Measurements from ENCODE around the gene CAMTA1.

Gene CAMTA1

DNA sequence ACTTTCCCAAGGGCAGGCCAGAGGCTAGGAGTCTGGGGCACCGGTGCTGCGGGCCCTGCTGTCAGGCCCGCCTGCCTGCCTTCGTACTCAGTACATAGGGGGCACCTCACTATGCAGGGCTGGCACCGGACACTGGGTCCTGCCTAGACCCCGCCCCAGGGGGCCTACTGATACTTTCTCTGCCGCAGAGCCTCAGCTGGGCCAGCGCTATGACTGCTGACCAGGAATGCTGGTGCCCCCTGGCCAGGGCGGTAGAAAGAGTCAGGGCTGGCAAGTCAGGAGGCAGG, 857.1 kb downstream of the CAMTA1 start:
- DNase-seq: no peak

DNA sequence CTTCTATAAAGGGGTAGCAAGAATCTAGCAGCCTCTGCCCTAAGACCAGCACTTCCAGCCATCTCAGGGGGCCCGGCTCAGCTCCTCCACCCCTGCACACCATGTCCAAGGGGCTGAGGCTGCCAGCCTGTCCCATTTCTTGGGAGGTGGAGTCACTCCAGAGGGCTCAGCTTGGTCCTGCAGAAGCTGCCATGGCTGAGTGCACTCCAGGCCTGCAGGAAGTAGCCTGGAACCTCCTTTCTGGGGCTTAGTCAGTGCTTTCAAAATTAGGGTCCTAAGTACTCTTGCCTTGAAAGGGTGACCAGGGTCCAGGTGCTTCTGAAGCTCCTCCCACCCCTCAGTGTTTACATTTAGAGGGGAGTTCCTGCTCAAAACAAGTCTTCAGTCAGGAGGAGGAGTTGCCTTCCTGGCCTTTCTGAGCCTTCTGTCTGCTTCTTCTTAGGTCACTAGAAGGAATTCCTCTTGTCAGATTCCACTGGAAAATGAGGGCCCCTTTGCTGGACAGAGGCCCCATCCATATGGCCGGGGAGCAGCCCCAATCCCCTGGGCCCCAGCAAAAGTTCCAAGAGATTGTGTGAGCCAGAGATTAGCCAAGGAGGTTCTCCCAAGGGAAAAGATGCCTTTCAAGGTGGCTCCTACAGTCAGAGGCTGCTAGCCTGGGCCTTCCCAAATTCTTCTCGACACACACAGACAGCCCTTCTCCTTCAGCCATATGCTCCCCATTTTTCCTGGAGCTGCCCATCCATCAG, 857.7 kb downstream of the CAMTA1 start:
- no peak for DNase-seq

DNA sequence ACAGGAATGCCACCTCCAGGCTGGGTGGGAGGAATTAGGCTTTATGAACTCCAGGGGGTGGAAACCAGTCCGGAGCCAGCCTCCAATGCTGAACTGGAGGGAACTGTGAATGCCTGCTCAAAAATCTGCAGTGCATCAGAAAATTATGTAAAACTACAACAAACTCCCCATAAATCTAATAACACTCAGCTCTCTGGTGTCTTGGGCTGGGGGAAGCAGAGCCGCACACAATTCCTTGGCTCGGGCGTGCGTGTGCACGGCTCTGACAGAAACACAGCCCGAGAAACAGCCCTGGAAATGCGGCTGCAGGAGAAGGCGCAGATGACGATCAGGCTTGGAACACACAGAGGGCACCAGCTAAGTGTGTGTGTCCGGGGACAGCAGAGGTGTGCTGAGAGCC, 858.3 kb downstream of the CAMTA1 start:
- no peak for DNase-seq

DNA sequence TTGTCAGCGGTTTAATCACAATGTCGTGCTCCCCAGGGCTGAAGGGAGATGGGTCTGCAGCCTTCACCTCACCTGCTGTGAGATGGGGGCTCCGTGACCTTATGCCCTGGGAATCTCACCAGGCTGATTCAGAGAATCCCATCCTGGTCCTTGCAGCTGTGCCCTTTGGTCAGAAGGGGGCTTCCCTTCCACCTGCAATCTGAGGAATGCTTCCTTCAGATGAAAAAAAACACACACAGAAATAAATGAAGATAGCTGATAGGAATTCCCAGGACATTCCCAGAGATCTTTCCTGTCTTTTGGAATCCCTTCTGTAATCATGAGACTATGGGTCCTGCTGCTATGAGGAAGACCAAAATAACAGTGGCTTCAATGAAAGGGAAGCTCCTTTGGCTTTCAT, 858.8 kb downstream of the CAMTA1 start:
- no peak for DNase-seq

DNA sequence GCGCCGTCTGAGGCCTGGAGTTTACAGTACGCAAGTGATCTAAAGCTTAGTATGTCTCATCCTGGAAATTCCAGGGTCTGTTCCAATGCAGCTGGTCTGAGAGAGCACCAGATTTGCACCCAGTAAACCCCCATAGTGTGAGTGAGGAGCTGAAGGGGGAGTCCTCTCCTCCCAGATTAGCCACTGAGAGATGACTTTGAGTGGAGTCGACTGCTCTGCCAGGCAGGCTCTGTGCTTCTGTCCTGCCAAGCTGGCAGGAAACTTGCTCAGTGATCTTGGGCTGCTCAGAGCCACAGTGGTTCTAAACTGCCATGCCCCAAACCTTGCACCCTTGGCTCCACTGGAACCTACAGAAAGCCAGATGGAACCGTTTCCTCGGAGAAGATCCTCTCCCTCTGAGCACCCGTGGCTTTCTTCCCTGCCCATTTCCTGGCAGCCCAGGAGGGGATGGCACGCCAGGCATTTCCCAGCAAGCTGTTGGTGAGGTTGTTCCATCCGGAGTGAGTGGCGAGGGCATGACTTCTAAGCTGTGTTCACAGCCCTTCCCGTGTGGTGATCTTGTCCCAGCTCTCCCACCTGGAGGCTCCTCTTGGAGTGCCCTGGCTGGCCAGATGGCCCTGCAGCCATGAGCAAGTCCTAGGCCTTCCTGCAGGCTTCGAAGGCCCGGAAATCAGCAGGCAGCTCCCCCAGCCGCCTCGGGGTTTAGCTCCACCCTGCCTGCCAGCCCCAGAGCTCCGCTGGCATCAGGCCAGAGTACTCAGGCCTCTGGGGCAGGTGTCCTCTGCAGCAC, 859.9 kb downstream of the CAMTA1 start:
- peak; percentile 97 for DNase-seq

DNA sequence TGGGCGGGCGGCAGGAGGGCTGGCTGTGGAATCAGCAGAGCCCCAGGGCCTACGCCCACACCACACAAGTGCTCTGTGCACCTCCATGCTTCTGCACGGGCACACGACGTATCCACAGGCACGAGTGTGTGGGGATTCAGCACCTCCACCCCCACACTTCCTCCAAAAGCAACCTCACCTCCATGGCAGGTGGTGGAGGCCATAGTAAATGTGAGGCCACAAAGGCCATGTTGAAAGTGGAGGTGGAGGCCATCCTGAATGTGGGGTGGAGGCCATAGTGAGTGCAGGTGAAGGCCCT, 860.4 kb downstream of the CAMTA1 start:
- no peak for DNase-seq

DNA sequence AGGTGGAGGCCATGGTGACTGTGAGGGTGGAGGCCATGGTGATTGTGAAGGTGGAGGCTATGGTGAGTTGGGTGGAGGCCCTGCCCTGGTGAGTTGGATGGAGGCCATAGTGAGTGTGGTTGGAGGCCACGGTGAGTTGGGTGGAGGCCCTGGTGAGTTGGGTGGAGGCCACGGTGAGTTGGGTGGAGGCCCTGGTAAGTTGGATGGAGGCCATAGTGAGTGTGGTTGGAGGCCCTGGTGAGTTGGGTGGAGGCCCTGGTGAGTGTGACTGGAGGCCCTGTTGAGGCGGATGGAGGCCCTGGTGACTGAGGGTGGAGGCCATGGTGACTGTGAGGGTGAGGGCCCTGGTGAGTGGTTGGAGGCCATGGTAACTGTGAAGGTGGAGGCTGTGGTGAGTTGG, 860.9 kb downstream of the CAMTA1 start:
- no peak for DNase-seq

DNA sequence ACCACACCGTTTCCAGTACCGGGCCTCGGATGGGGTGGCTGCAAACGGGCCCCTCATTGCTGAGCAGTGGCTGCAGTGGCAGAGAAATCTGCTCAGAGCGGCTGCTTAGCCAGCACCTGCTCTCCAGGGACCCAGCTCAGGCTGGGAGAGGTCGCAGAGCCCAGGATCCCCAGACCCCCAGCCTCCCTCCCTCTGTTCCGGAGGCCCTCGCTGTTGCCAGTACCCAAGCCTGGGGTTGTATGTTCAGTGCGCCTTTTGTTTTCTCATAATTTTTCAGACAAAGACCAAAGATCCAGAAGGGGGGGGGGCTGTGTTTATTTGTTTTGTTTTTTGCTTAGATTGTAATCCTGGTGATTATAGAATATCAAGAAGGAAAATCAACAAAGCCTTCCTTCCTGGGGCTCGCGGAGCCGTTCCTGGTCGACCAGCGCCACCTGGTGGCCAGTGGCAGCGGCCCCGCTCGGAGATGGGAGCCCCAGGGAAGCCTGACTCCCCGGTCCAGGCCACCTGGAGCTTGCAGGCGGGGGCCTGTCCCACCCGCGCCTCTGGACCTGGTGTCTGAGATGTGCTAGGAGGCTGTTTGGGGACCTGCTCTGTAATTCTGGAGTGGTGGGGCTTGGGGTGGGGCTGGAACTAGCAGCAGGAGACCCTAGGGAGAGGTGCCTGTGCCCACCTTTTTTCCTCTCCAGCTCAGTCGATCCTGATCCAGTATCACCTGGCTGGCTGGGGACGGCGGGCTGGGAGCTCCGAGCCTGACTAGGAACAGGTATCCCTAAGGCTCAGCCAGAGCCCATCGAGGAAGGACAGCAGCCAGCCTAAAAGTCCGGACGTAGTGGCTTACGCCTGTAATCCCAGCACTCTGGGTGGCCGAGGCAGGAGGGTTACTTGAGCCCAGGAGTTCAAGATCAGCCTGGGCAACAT, 862.0 kb downstream of the CAMTA1 start:
- peak; percentile 73 for DNase-seq

DNA sequence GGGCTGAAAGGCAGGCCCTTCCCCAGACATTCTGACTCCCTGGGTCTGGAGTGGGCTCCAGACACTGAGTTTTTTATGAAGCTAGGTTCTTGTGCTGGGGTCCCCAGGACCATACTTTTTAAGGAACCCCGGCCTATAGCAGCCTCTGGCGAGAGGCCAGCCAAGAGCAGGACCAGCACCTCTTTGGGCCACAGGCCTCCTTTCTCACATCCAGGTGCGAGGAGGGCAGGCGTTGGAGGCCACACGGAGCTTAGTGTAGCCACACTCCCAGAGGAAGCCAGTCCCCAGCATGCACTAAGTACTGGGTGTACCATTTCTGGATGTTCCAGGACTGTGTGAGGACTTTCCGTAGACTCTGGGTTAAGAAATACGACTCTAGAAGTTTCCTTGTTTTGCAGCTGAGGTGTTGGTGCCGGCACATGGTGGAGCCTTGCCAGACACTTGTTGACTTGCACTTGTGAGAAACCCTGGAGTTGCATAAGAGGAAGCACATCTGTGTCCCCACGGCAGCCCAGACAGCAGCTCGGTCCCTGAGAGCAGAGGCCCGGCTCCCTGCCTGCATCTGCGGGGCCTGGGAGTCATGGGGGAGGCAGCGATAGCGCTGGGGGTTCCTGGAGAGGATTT, 863.6 kb downstream of the CAMTA1 start:
- no peak for DNase-seq

DNA sequence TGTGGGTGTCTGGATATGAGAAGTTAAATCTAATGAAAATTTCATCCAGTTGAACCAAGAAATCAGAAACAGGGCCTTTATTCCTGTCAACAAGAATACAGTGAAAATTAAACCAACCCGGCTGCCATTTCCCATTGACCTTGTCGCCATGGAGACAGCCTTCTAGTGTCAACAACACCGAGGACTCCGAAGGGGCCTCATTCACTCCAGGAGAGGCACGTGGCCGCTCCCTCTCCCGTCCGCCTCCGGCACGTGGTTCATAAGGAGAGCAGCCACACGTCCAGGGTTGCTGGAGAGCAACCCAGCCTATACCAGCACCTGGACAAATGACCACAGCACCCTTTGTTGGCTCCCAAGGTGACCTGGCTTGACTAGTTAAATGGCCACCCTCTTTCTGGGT, 865.5 kb downstream of the CAMTA1 start:
- DNase-seq: peak; percentile 82

DNA sequence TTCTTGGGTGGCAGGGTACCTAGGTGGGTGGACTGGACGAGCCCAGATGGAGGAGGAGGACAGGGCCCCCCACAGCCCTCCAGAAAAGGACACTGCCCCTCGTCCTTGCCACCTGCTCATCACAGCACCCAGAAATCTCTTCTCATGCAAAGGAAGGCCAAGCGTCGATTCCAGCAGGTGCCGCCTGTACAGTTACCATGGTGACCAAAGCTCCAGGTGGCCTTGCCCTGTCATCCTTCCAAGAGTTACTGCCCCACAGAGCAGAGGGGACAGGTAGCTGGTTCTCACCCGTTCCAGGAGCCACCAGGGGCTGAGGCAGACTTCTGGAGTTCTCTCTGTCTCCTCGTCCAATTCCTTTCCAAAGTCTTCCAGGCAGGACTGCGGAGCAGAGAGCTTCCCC, 865.9 kb downstream of the CAMTA1 start:
- DNase-seq: peak; percentile 50

DNA sequence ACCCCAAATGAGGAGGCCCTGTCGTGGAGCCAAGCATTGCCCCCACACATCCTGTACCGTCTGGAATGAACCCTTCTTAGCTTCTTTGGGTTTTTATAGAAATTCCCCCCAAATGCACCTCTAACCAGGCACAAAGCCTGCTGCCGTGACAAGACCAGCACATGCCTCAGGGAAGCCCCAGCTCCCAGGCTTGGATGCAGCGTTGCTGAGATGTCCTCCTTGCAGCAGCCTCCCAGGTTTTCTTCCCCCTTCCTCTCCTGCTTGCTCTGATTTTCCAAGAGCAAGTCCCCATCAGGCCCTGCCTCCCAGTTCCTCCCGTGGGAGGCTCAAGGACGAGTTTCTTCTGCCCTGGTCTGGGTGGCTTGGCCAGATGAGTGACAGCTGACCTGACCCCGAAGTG, 866.8 kb downstream of the CAMTA1 start:
- no peak for DNase-seq

DNA sequence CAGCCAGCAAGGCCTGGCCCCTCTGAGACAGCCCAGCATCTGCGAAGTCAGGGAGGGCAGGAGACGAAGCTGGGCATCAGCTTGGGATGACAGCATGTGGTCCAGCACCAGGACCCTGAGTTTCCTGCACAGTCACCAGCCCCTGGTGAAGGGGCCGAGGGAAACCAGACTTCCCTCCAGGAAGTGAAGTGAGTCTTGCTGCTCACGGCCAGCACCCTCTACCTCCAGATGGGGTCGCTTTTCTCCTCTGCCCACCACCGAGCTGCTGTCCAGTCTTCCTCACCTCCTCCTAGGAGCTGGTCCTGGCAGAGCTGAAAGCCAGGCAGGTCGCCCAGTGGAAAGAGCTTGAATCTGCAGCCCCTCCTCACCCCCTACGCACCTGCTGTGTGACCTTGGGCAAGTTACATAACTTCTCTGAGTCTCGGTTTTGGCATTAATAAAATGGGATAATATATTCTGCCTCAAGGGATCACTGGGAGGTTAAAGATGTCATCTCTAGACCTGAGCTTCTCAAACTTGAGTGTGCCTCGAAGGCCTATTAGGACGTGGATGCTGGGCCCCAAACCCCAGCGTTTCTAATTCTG, 867.4 kb downstream of the CAMTA1 start:
- no peak for DNase-seq

DNA sequence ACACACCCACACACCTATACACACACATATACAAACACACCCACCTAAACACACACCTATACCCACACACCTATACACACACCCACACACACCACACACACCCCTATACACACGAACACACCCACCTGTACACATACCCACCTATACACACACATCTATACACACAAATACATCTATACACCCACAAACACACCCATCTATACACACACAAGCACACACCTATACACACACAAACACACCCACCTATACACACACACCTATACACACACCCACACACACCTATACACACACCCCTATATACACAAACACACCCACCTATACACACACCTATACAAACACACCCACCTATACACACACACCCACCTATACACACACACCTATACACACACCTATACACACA, 869.5 kb downstream of the CAMTA1 start:
- no peak for DNase-seq

DNA sequence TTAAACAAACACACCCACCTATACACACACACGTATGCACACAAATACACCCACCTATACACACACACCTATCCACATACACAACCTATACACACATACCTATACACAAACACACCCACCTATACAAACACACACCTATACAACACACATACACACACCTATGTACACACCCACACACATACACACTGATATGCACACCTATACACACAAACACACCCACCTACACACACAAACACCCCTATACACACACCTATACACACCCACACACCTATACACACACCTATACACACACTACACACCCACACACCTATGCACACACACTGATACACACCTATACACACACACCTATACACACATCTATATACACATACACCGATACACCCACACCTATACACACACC, 870.1 kb downstream of the CAMTA1 start:
- DNase-seq: no peak

DNA sequence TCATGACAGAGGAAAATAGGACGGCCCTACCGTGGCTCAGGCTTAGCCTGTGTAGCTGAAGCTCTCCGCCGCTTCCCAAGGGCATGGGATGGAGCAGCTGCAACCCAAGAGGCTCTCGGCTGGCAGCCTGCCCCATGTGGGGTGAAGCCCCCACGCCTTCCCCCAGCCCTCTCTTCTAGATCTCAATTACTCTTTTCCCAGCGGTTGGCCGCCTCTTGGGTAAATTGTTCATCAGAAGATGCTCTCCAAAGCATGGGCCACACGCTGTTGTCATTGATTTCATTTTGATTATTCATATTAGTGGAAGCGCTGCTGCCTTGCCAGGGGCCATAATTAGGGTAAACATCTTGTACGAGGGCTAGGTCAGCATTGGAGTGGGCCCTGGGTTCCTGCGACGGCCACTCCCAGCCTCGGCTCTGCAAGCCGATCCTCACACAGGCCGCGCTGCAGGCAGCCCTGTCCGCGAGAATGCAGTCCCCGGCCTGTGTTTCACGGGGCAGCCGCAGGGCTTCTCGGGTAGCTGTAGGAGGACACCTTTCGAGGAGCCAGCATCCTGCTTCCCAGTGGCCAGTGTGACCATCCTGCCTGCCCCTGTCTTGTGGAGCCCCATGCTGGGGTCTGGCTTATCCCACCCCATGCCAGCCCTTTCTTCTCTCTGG, 871.4 kb downstream of the CAMTA1 start:
- peak; percentile 52 for DNase-seq

DNA sequence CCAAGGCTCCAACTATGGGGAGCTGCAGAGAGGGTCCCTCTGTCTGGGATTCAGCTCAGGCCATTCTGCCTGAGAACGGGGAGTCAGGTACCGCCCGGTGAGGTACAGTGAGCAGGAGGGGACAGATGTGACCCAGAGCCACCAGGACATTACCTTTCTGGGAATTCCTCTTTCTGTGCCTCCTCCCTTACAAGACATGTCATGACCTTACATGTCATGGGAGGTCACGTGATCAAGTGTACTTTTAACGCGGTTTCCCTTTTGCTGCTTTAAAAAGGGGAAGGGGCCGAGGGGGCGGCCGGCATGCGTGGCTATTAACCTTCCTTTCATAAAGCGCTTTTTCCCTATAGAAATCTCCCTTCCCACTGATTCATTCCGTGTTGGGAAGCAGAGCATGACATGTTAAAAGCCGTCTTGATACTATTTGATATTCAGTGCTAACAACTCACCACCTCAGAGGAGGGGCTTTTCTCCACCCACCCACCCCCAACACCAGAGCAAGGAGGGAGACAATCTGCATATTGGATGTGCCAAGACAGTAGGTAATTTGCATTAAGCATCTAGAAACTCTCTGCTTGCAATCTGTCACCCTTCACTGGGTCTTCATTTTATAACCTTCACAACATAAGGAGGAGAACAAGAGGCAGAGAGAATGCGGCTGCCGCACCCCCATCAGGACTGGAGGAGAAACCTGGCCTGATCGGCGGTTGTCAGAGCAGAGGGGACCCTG, 872.2 kb downstream of the CAMTA1 start:
- DNase-seq: no peak

DNA sequence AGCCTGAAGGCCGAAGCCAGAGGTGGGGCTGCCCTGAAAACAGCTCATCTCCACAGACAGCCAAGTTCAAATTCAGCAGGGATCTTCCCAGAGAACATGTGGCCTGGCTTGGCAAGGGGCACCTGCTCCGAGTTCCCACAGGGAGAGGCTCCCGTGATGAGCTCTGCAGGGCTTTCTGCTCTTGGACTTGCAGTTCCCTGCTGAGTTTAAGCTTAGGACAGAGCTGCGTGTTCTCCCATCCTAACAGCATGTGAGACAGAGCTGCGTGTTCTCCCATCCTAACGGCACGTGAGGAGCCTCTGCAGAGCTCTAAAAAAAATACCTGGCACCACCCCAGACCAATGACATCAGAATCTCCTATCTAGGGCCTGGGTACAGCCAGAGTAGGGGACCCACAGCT, 872.8 kb downstream of the CAMTA1 start:
- no peak for DNase-seq

DNA sequence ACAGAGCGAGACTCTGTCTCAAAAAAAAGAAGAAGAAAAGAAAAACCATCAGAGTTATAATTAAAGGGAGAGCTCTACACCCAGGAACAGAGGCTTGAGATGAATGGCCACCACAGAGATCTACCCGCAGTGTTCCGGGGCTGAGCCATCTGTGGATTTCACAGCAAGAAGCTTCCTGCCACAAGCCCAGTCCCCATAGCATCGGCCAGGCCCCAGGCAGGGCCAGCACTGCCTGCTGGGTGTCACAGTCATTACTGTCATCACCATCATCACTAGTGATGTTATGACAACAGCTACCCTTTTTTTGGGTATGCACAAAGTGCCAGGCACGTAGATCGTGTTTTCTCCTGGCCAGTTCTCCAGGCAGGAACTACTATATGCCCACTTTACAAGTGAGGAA, 874.3 kb downstream of the CAMTA1 start:
- no peak for DNase-seq

DNA sequence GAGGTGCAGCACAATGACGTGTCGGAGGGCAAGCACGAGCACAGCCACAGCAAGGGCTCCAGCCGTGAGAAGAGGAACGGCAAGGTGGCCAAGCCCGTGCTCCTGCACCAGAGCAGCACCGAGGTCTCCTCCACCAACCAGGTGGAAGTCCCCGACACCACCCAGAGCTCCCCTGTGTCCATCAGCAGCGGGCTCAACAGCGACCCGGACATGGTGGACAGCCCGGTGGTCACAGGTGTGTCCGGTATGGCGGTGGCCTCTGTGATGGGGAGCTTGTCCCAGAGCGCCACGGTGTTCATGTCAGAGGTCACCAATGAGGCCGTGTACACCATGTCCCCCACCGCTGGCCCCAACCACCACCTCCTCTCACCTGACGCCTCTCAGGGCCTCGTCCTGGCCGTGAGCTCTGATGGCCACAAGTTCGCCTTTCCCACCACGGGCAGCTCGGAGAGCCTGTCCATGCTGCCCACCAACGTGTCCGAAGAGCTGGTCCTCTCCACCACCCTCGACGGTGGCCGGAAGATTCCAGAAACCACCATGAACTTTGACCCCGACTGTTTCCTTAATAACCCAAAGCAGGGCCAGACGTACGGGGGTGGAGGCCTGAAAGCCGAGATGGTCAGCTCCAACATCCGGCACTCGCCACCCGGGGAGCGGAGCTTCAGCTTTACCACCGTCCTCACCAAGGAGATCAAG, 878.3 kb downstream of the CAMTA1 start:
- DNase-seq: no peak

All from NCI-H345 (cell line).